ENCODE results near the gene IER5L.

The IER5L gene

DNA sequence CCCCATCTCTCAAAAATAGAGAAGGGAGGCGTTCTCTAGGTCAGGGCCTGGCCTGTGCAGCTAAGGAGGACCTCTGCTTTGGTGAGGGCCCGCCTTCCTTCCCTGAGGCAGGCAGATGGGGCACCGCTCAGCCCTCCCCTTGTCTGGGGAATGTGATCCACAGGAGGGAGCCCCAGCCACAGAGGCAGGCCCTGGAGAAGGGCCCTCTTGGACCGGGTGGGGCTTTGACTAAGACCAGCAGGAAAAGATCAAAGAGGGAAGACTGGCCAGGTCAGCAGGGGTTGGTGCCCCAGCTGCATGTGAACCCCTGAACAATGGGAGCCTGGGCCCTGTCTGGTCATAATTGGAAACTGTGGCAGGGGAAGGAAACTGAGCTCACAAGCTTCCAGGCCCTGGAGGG, 45.0 kb downstream of the IER5L start:
- Histone ChIP-seq H3K27ac (ENCODE audit: extremely low read depth, low read depth, low read length) (no peak overlapping the region), H3K4me1 (ENCODE audit: control insufficient read depth, insufficient read depth, low read length) (no peaks in the 10 kb centered on the region), H3K36me3 (ENCODE audit: control insufficient read depth in 2 of 2, insufficient read depth in 1 of 2, low read length in 2 of 2) (peaks cover 0 to 79% of the 10 kb centered on the region in 2 experiments), H3K4me3 (ENCODE audit: low read depth, low read length) (no peak overlapping the region), H3K9me3 (ENCODE audit: control insufficient read depth, insufficient read depth, low read depth, low read length) (no peaks in the 10 kb centered on the region)
- TF ChIP-seq ZIC2 (tag by site-specific recombination; IDR thresholded peaks at IDR 0.05), result 0 out of 2 replicates have a peak, but pooled peaks have one; percentile 5
- TF ChIP-seq, protein P1, sequence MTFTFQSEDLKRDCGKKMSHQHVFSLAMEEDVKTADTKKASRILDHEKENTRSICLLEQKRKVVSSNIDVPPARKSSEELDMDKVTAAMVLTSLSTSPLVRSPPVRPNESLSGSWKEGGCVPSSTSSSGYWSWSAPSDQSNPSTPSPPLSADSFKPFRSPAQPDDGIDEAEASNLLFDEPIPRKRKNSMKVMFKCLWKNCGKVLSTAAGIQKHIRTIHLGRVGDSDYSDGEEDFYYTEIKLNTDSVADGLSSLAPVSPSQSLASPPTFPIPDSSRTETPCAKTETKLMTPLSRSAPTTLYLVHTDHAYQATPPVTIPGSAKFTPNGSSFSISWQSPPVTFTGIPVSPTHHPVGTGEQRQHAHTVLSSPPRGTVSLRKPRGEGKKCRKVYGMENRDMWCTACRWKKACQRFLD (tag by site-specific recombination; IDR thresholded peaks at IDR 0.05), result no peak
- POLR2A ChIA-PET, result interaction anchor here (0.9 kb wide), 1 partner anchor 45 kb away, joined by 3 read pairs; the partner anchor contains the start of gene IER5L
- CTCF ChIA-PET, result interaction anchor here (0.6 to 23.6 kb wide), 8 partner anchors 10 to 649 kb away, joined by 3 to 507 read pairs (median 26); partner anchors contain the start of genes C9orf50 and NTMT1

DNA sequence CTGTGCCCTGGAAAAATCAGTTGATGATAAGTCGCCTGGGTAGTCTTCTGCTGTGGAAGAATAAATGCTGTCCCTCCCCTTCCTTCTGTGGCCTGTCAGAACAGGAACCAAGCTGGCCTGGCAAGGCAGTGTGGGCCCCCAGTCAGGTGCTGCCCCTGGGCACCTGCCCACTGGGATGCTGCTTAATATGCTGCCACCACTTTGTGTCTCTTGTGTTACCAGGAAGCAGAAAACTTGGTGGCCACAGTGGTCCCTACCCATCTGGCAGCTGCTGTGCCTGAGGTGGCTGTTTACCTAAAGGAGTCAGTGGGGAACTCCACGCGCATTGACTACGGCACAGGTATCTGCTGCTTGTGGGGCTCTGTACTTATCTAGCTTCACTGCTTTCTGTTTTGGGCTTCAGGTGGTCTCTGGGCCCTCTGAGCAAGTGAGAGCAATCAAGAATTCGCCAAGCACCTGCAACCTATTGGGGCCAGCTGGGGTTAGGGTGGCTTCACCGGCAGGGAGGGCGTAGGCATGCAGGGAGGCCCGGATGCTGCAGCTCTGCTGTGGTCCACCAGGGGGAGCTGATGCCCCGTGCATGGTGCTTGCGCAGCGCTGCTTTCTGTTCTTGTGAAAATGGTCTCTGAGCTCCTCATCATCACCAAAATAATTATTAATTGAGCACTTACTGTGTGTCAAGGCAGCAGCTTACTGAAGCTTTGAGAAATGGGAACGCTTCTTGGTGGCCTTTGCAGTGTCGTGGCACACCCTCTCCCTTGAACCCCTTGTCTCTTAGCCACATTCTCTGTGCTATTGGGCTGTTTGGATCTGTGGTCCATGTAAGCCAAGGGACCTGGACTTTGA, 46.5 kb downstream of the IER5L start:
- no peak overlapping the region for H3K4me3 ChIP-seq (ENCODE audit: low read depth, low read length)
- H3K9me3 ChIP-seq (ENCODE audit: control insufficient read depth, insufficient read depth, low read depth, low read length), result no peaks in the 10 kb centered on the region
- no peak overlapping the region for H3K27ac ChIP-seq (ENCODE audit: extremely low read depth, low read depth, low read length)
- no peaks in the 10 kb centered on the region for H3K4me1 ChIP-seq (ENCODE audit: control insufficient read depth, insufficient read depth, low read length)
- ChIA-PET POLR2A (interaction anchor here (0.6 to 2.0 kb wide), 10 partner anchors 9 to 509 kb away, joined by 3 to 13 read pairs (median 6); partner anchors contain the start of genes IER5L and NTMT1), CTCF (interaction anchor here (0.5 to 23.6 kb wide), 48 partner anchors 8 to 1076 kb away, joined by 3 to 507 read pairs (median 4); partner anchors contain the start of genes C9orf50, DOLPP1, IER5L and NTMT1)
- peaks cover 0 to 79% of the 10 kb centered on the region in 2 experiments for H3K36me3 ChIP-seq (ENCODE audit: control insufficient read depth in 2 of 2, insufficient read depth in 1 of 2, low read length in 2 of 2)
- TF ChIP-seq OVOL3 (tag by site-specific recombination; IDR thresholded peaks at IDR 0.05) (no peak), ZNF423 (tag by site-specific recombination; IDR thresholded peaks at IDR 0.05) (no peak), ZNF654 (tag by site-specific recombination; IDR thresholded peaks at IDR 0.05; ENCODE audit: low read depth) (peak; percentile 69), ZNF514 (tag by site-specific recombination; IDR thresholded peaks at IDR 0.05) (no peak), ZSCAN30 (tag by site-specific recombination; IDR thresholded peaks at IDR 0.05) (no peak), KLF8 (tag by site-specific recombination; IDR thresholded peaks at IDR 0.05) (no peak), SETDB1 (IDR thresholded peaks at IDR 0.05; ENCODE audit: insufficient read length, low read length) (no peak), ZNF585B (tag by site-specific recombination; IDR thresholded peaks at IDR 0.05) (no peak), WT1 (tag by site-specific recombination; IDR thresholded peaks at IDR 0.05) (no peak), SALL2 (tag by site-specific recombination; IDR thresholded peaks at IDR 0.05; ENCODE audit: borderline replicate concordance) (no peak), ZNF792 (tag by site-specific recombination; IDR thresholded peaks at IDR 0.05) (no peak), ZNF791 (tag by site-specific recombination; IDR thresholded peaks at IDR 0.05) (no peak), KLF1 (tag by site-specific recombination; IDR thresholded peaks at IDR 0.05) (no peak), ZEB2 (tag by site-specific recombination; IDR thresholded peaks at IDR 0.05) (0 out of 2 replicates have a peak, but pooled peaks have one; percentile 19)
- TF ChIP-seq, protein P2, sequence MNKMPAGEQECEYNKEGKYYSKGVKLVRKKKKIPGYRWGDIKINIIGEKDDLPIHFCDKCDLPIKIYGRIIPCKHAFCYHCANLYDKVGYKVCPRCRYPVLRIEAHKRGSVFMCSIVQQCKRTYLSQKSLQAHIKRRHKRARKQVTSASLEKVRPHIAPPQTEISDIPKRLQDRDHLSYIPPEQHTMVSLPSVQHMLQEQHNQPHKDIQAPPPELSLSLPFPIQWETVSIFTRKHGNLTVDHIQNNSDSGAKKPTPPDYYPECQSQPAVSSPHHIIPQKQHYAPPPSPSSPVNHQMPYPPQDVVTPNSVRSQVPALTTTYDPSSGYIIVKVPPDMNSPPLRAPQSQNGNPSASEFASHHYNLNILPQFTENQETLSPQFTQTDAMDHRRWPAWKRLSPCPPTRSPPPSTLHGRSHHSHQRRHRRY (tag by site-specific recombination; IDR thresholded peaks at IDR 0.05), result no peak
- TF ChIP-seq, protein P3, sequence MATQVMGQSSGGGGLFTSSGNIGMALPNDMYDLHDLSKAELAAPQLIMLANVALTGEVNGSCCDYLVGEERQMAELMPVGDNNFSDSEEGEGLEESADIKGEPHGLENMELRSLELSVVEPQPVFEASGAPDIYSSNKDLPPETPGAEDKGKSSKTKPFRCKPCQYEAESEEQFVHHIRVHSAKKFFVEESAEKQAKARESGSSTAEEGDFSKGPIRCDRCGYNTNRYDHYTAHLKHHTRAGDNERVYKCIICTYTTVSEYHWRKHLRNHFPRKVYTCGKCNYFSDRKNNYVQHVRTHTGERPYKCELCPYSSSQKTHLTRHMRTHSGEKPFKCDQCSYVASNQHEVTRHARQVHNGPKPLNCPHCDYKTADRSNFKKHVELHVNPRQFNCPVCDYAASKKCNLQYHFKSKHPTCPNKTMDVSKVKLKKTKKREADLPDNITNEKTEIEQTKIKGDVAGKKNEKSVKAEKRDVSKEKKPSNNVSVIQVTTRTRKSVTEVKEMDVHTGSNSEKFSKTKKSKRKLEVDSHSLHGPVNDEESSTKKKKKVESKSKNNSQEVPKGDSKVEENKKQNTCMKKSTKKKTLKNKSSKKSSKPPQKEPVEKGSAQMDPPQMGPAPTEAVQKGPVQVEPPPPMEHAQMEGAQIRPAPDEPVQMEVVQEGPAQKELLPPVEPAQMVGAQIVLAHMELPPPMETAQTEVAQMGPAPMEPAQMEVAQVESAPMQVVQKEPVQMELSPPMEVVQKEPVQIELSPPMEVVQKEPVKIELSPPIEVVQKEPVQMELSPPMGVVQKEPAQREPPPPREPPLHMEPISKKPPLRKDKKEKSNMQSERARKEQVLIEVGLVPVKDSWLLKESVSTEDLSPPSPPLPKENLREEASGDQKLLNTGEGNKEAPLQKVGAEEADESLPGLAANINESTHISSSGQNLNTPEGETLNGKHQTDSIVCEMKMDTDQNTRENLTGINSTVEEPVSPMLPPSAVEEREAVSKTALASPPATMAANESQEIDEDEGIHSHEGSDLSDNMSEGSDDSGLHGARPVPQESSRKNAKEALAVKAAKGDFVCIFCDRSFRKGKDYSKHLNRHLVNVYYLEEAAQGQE (tag by site-specific recombination; IDR thresholded peaks at IDR 0.05), result no peak
- TF ChIP-seq, protein P4, sequence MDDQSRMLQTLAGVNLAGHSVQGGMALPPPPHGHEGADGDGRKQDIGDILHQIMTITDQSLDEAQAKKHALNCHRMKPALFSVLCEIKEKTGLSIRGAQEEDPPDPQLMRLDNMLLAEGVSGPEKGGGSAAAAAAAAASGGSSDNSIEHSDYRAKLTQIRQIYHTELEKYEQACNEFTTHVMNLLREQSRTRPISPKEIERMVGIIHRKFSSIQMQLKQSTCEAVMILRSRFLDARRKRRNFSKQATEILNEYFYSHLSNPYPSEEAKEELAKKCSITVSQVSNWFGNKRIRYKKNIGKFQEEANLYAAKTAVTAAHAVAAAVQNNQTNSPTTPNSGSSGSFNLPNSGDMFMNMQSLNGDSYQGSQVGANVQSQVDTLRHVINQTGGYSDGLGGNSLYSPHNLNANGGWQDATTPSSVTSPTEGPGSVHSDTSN (CRISPR knock-in tag; IDR thresholded peaks at IDR 0.05), result no peak
- TF ChIP-seq, protein P5, sequence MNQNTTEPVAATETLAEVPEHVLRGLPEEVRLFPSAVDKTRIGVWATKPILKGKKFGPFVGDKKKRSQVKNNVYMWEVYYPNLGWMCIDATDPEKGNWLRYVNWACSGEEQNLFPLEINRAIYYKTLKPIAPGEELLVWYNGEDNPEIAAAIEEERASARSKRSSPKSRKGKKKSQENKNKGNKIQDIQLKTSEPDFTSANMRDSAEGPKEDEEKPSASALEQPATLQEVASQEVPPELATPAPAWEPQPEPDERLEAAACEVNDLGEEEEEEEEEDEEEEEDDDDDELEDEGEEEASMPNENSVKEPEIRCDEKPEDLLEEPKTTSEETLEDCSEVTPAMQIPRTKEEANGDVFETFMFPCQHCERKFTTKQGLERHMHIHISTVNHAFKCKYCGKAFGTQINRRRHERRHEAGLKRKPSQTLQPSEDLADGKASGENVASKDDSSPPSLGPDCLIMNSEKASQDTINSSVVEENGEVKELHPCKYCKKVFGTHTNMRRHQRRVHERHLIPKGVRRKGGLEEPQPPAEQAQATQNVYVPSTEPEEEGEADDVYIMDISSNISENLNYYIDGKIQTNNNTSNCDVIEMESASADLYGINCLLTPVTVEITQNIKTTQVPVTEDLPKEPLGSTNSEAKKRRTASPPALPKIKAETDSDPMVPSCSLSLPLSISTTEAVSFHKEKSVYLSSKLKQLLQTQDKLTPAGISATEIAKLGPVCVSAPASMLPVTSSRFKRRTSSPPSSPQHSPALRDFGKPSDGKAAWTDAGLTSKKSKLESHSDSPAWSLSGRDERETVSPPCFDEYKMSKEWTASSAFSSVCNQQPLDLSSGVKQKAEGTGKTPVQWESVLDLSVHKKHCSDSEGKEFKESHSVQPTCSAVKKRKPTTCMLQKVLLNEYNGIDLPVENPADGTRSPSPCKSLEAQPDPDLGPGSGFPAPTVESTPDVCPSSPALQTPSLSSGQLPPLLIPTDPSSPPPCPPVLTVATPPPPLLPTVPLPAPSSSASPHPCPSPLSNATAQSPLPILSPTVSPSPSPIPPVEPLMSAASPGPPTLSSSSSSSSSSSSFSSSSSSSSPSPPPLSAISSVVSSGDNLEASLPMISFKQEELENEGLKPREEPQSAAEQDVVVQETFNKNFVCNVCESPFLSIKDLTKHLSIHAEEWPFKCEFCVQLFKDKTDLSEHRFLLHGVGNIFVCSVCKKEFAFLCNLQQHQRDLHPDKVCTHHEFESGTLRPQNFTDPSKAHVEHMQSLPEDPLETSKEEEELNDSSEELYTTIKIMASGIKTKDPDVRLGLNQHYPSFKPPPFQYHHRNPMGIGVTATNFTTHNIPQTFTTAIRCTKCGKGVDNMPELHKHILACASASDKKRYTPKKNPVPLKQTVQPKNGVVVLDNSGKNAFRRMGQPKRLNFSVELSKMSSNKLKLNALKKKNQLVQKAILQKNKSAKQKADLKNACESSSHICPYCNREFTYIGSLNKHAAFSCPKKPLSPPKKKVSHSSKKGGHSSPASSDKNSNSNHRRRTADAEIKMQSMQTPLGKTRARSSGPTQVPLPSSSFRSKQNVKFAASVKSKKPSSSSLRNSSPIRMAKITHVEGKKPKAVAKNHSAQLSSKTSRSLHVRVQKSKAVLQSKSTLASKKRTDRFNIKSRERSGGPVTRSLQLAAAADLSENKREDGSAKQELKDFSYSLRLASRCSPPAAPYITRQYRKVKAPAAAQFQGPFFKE (tag by site-specific recombination; IDR thresholded peaks at IDR 0.05; ENCODE audit: borderline replicate concordance), result no peak
